DMS53 treated with DMSO at 0.1 percent for 48 hours (cell line): ENCODE results near the gene ISM1.

Experiments
- DNase-seq: peaks from one replicate; lab custom pipeline; 2025; ENCODE audit not compliant: unreplicated experiment; lab: John Stamatoyannopoulos, UW

Gene ISM1

DNA sequence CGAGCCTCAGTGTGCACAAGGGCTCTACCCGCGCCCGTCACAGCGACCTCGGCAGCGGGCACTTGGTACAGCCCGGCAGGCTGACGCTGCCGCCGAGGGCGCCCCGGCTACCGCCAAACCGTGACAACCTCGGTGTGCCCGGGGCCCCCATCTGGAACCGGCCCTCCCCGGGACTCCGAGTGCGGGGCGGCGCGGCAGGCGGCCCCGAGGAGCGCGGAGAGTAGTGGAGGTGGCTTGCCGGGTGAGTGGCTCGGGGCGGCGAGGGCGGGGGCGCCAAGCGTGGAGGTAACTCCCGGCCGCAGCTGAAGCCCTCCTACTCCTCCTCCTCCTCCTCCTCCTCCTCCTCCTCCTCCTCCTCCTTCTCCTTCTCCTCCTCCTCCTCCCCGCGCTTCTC lies at the start of gene ISM1:
TSS of gene ISM1 (plus strand) at position 371 of the 394 bp plus-strand sequence. CDS start 503 bp downstream, outside the sequence.
- DNase-seq = no peak

DNA sequence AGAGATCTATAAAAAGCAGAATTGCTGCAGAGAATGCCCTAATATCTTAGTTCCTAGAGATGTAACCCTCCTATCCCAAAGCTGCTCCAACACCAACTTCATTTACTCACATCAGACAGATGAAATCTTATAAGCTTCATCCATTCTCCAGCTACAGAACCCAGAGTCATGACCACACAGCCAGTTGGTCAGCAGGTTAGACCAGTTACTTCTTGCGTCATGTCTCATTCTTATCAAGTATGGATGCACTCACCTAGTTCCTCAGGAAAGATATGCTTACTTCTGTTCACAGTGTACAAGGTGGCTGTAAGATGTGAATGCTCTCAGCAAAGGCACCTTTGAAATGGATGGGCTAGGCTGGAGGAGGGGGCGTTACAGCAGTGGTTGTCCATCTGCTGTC lies 47.9 kb upstream of the ISM1 start:
- DNase-seq = no peak

DNA sequence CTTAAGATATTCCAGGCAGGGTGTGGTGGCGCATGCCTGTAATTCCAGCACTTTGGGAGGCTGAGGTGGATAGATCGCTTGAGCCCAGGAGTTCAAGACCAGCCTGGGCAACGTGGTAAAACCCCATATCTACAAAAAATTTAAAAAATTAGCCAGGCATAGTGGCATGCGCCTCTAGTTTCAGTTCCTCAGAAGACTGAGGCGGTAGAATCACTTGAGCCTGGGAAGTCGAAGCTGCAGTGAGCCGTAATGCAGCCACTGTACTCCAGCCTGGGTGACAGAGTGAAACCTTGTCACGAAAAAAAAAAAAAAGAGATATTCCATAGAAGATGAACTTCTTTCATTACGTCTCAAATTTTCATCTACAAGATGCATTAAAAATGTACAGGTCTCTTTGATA lies 46.7 kb upstream of the ISM1 start:
- DNase-seq = no peak

DNA sequence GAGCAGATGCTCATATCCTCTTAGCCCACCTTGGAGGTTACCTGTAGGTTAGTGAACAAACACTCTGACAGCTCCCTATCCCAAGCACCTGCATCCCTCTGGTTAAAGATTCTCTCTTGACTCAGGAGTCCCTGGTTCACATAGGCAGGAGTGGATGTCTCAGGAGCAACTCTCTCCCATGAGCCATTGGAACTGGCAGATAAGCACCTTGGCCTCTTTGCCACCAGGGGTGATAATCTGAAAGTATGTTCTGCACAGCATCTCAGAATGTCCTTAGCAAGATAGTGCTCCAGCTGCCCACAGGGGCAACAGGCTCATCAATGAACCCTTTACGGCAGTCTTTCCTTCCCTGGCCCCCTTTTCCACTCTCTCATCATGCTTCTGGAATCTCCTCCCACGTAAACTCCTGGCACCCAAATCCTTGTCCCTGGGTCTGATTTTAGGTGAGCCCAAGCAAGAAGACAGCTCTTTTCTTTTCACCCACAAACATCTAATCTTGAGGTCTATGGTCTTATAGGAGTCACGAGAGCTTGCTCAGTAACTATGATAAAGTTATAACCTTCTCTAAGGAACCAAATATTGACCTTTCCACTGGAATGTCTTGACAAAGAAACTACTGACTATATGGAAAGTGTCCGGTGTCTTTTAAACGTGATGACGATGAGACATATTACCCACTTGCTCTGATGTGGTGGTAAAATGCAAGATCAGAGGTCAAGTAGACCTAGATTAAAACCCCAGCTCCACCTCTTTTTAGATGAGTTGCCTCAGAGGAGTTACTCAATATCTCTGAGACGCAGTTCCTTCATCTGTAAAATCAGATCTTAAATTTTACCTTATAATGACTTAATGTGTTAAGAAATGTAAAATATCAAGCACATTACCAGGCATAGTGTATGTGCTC lies 39.8 kb upstream of the ISM1 start:
- no peak for DNase-seq

DNA sequence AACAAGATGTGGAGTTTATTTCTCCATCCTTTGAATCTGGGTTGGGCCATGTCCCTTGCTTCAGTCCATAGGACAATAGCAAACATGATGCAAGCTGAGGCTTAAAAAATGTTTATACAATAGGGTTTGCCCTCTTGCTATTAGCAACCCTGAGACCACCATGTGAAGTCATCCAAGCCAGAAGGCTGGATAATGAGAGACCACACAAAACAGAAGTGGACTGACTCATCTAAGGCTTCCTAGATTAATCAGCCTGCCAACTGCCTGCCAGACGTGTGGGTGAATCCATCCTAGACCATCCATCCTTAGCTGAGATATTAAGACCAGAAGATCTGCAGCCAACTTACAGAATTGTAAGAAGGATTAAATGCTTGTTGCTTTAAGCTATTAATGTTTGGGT lies 38.1 kb upstream of the ISM1 start:
- DNase-seq = no peak

DNA sequence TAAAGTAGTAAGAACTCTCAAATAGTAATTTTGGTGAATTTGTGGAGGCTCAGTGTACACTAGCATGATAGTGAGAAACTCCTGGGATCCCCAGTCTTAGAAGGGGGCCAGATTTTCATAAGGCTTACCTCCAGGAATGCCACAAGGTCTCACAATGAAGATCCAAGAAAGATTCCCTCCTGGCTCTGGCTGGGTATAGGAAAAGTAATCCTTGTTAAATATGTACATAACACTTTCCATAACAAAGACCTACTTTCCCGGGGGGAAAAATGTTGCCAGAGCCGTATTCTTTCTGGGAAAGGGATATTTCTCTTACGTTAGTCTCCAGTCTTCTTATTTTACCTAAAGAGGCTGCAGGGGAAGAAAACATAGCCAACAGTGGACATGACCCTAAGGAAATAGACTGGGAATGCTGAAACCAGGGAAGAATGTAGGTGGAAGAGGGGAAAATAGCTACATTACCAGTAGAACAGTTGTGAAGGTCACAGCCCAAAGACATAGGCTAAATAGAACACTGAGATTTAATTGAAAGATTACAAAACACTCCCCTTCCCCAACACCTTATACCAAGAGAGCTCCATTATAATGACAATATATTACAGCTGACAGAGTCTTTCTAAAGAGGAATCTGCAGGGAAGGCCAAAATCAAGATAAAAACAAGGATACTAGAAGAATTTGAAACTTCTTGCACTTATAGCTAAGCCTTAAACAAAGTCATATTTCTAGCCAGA lies 34.9 kb upstream of the ISM1 start:
- no peak for DNase-seq

DNA sequence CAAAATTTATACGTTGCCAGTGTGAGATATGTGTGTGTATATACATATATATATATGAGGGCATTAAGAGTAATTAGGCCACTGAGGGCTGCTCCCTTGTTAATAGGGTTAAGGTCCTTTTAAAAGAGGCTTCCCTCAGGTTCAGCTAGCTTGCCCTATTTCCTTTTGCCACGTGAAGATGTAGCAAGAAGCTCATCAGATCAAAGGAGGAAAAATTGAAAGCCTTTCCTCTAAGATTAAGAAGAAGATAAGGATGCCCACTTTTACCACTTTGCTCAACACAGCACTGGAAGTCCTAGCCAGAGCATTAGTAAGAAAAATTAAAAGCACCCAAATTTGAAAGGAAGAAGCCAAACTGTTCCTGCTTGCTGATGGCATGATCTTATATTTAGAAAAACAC lies 33.2 kb upstream of the ISM1 start:
- no peak for DNase-seq

DNA sequence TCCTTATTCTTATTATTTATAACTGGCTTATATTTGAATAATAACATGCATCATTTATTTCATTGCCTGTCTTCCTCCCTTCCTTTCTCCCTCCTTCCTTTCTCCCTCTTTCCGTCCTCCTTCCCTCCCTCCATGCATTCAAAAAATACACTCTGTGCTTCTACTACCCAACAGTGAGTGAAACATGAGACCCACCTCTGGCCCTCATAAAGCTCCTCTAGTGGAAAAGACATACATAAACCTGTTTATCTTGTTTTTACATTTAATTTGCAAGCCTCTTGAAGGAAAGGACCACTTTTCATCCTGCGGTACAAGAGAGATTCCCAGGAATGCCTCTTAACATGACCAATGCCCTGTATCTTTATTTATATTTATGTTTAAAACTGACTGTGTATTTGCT lies 21.8 kb upstream of the ISM1 start:
- peak; percentile 2 for DNase-seq

DNA sequence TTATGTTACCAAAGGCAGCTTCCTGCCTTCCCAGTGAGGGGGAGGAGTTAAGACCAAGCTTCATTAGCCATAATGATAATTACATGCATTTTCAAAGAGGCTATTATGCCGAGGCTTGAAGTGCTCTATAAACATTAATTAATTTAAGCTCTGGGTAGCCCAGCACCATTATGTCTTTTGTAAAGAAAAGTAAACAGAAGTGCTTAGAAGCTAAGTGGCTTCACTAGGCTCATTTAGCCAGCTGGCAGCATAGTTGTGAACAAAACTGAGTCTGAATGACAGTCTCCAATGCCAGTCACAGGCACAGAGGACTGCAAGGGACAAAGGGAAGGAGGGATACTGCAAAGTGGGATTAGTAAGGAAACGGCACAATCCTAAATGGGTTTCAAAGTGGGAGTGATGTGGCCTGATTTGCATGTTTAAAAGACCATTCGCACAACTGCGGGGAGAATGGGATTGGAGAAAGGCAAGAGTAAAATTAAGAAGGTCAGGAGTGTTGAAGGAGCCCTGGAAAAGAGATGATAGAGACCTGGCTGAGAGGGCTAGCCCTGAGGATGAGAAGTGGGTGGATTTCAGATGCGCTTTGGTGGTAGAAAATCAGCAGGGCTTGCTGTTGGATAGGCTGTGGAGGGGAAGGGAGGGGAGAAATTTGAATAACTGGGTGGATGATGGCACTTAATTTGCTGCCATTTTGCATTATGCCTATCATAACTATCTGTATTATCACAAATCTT lies 20.1 kb upstream of the ISM1 start:
- DNase-seq = peak; percentile 2

DNA sequence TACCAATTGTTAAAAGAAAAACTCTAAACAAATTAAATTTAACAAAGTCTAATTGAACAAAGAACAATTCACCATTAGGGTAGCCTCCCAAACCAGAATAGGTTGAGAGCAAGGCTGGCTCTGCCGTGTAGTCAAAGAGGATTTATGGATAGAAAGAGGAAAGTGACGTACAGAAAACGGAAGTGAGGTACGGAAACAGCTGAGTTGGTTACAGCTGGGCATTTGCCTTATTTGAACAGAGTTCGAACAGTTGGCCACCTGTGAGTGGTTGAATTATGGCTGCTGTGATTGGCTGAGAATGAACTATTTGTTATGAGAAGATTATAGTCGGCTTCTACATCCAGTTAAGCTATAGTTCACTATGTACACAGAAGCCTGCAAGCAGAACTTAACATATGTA lies 18.5 kb upstream of the ISM1 start:
- no peak for DNase-seq

DNA sequence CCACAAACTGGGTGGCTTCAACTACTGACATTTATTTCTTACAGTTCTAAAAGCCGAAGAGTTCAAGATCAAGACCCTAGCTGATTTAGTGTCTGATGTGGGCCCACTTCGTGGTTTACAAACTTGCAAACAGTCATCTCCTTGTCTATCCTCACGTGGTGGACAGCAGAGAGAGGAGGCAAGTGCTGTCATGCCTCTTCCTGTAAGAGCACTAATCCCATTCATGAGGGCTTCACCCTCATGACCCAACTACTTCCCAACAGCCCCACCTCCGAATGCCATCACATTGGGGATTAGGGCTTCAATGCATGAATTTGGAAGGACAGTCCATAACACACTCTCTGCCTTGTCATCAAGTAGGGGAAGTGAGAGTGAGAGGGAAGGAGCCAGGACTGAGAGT lies 15.6 kb upstream of the ISM1 start:
- DNase-seq = no peak

DNA sequence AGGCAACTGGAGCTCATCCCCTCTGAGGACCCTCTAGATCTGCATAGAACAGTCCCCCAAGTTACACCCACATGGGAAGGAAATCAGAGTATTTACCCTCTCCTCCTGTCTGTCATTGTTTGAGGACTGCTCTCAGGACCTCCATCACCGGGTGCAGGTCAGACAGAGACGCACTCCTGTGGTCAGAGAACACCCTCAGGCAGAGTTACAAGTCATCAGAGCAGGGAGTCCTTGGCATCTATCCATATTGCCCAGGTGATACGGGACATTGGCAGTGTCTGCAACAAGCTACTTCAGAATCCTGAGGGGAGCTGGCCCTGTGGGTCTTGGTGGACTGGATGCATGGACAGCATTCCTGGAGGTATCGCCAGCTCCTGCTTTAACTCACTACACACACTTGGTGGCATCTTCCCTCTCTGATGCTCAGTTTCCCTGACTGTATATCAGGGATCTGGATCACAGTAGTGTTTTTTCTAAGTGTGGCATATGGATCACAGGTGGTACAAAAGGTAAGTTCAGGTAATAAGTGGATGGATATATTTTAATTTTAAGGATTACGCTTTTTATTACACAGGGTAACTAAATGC lies 15.1 kb upstream of the ISM1 start:
- DNase-seq = no peak

DNA sequence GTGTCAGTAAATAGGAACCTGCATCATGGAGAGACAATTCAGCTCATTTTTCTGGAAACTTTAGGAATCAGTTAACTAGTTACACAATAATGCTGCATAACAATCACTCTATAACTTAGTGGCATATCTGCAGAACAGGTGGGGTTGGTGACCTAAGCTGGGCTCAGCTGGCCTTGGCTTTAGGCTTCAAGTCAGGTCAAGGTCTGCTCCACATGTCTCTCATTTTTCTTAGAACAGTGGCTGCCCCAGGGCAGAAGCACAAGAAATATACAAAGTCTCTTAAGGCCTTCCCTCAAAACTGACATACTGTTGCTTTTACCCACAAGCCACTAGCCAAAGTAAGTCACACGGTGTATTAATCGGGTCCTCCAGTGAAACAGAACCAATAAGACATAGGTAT lies 14.1 kb upstream of the ISM1 start:
- DNase-seq = no peak

DNA sequence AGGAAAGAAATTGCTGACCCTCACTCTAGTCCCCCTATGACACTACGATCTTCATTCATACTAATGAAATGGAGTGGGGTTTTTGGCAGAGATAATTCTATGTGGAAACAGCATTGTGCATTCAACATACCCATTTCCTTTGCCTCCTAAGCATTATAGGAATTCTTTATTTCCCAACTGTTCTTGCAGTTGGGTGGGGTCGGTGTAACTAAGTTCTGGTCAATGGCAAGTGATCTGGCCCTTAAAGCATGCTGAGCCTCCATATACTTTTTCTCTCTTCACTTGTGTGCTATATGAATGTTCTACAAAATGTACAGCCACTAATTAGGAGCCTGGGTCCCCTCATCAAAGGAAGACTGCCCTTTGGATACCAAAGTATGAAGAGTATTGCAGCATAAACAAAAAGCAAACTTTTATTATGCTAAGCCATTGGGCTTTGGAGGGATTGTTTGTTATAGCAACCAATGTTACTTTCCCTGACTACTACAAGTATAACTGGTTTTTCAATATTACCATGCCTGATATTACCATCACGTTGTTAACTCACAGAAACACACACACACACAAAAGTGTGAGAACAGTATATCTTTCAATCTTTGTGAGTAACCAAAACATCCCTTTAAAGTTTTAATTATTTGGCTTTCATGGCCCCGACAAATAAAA lies 9.0 kb upstream of the ISM1 start:
- no peak for DNase-seq

DNA sequence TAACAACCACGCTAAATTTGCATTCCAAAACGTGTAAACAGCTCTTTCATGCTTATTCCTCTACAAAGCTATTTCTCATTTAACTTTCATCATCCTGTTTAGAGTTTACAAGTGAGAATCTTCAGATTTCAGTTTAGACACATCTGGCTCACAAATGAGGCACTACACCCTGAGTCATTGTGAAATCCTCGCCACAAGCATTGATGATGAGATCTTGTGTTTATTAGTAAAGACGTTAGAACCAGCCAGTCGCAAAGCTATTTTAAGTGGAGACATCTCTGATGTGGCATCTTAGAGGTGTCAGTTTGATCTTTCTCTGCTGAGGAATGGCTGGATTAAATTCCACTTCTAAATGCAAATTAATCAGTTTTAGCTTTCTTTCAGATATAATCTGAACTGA lies 8.3 kb upstream of the ISM1 start:
- DNase-seq = no peak

DNA sequence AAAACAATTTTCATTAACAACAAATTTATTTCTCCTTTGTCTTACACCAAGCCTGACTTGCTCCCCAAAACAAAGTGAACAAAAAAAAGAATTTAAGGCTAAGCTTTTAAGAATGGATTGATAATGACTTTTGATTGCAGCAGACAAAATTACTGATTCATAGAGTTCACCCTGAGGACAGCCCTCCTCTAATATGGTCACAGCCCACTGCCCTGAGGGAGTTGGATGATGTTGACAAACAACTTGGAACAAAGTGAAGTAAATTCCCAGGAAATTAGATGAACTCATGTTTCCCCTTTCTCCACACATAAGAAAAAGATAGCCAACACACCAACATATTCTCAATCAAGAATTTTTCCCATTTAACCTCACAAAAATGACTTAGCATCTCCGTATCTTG lies 7.7 kb upstream of the ISM1 start:
- DNase-seq = no peak

DNA sequence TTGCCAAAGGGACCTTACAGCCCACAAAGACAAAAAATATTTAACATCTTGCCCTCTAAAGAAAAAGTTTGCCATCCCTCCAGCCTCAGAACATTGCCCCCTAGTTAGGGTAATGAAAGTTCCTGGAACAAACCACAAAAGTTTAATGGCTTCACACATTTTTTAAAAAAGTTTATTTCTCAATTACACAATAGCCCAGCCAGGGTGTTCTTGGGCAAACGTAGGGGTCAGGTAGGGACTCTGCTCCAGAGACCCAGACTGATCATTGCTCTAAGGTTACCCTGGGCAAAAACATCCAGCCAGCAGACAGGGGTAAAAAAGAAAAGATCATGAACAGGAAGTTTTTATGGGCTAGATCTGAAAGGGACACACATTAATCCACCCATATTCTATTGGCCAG lies 4.5 kb upstream of the ISM1 start:
- DNase-seq = no peak

DNA sequence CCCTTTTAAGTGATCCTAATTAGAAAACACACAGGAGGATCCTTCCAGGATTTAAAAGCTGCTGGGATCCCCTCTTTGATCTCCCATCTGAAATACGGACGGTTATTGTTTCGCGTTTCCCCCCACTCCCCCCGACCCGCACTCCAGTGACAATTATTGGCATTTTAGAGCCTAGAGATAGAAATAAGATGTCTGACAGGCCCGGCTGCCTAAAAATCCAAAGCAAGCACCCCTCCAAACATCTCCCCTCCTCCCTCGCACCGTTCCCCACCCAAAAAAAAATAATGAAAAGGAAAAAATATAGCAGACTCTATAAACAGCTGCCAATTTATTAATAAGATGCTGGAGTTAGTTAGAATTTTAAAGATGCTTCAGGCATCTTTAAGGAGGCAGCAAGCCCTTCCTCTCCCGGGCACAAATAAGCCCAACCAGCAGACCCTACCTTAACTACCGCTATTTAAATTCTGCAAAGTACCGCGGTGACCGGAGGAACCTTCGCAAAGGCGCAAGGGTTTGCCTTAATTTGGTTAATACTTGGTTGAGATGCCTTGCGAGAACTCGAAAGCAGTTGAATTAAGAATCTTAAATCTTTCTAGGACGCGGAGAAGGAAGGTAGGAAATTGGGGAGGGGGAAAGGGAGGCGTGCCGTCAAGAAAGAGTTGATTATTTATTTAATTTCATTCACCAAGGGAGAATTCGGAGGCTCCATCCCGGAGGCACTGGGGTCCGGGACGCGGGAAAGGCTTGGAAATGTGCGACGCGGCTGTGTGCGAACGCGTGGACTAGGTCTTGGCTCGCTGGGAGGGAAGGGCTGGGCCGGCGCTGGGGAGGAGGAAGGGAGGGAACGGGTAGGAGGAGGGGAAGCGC lies 1.5 kb upstream of the ISM1 start:
- no peak for DNase-seq

DNA sequence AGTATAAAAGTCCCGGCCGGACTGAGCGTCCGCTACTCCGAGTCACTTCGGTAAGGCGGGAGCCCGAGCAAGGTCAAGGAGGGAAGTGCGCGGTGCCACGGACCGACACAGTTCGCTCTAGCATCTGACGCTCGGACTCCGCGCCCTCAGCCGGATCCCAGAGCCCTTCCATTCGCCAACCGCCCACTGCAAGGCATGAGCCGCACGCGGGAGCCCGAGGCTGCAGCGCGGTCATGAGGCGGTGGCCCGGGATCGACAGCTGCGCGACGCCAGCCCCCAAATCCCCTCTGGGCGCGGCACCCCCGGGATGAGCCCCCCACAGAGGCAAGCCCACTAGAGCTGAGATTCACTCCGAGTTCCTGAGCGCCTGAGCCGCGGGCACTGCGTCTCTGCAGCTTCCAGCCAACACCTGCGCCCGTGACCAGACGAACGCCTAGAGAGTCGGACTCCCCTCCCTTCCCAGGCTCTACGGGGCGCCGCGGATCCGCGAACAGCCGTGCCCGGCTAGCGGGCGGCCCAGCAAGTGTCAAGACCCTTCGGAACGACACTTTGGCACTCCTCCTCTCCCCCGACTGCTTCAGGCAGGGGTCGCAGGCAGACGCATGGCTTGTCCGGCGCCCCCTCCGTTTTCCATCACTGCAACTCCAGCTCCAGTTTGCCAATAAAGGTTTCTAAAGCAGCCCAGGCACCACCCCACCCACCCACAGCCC lies 725 bp upstream of the ISM1 start:
- DNase-seq = peak; percentile 39
